HCEC 1CT (cell line): ENCODE measurements around the gene SMG6.

Experiments used
- DNase-seq: peaks from one replicate; pipeline ENCODE4 v3.0.0-alpha.2; 2017

Gene SMG6

GRCh38 chr17:2040942-2041560, 262.5 kb downstream of the SMG6 start:
- no peak for DNase-seq

- DNase-seq: no peak
Observed at GRCh38 chr17:2040219-2040827, 263.3 kb downstream of the SMG6 start.

- DNase-seq: no peak
Observed at GRCh38 chr17:2037155-2037554, 266.4 kb downstream of the SMG6 start.

GRCh38 chr17:2035541-2036488, 267.8 kb downstream of the SMG6 start:
- no peak for DNase-seq

GRCh38 chr17:2034806-2035540, 268.6 kb downstream of the SMG6 start:
- peak; percentile 68 for DNase-seq

GRCh38 chr17:2034157-2034556, 269.4 kb downstream of the SMG6 start:
- peak; percentile 27 for DNase-seq

- DNase-seq: no peak
Observed at GRCh38 chr17:2033153-2033552, 270.4 kb downstream of the SMG6 start.

GRCh38 chr17:2030779-2031163, 272.8 kb downstream of the SMG6 start:
- DNase-seq: no peak

GRCh38 chr17:2029911-2030778, 273.4 kb downstream of the SMG6 start, which contains the start of gene DPH1:
Gene DPH1, plus strand, starts transcription at chr17:2030153. Its CDS starts 17 bp downstream, at chr17:2030170.
- peak; percentile 89 for DNase-seq

- DNase-seq: no peak
Observed at GRCh38 chr17:2028737-2029136, 274.8 kb downstream of the SMG6 start.

- no peak for DNase-seq
Observed at GRCh38 chr17:2028234-2028614, 275.4 kb downstream of the SMG6 start.

GRCh38 chr17:2027528-2028233, 275.9 kb downstream of the SMG6 start:
- no peak for DNase-seq

GRCh38 chr17:2025622-2026309, 277.8 kb downstream of the SMG6 start:
- DNase-seq: peak; percentile 69

- DNase-seq: no peak
Observed at GRCh38 chr17:2025220-2025621, 278.4 kb downstream of the SMG6 start, which contains the start of gene RTN4RL1. Gene RTN4RL1, minus strand, starts transcription at chr17:2025334. Its CDS starts 469 bp downstream, at chr17:2024865.

- DNase-seq: no peak
Observed at GRCh38 chr17:2024572-2025219, 278.9 kb downstream of the SMG6 start.

GRCh38 chr17:2023692-2024571, 279.7 kb downstream of the SMG6 start:
- no peak for DNase-seq

- DNase-seq: no peak
Observed at GRCh38 chr17:2023256-2023655, 280.3 kb downstream of the SMG6 start.

GRCh38 chr17:2022647-2023240, 280.8 kb downstream of the SMG6 start:
- DNase-seq: no peak

- no peak for DNase-seq
Observed at GRCh38 chr17:2020721-2021120, 282.9 kb downstream of the SMG6 start.
